LNCaP clone FGC (cell line): Measurements from ENCODE around the gene KRTAP12-3.

Experiments
- DNase-seq: peaks from one replicate; pipeline ENCODE4 v3.0.0-alpha.2; 2011; ENCODE audit warnings: low read depth
- H3K4me3 ChIP-seq: 2 replicates; pipeline ENCODE4 v1.5.1; 2011; ENCODE audit warnings: mild to moderate bottlenecking, low read depth, low read length, control low read depth
- TF ChIP-seq, protein P1 (sequence below): IDR thresholded peaks from 2 replicates; pipeline ENCODE4 v1.5.1; 2012; ENCODE audit warnings: mild to moderate bottlenecking; ENCODE audit not compliant: control insufficient read depth, insufficient read depth; ENCODE audit errors: extremely low read depth

Gene KRTAP12-3

DNA sequence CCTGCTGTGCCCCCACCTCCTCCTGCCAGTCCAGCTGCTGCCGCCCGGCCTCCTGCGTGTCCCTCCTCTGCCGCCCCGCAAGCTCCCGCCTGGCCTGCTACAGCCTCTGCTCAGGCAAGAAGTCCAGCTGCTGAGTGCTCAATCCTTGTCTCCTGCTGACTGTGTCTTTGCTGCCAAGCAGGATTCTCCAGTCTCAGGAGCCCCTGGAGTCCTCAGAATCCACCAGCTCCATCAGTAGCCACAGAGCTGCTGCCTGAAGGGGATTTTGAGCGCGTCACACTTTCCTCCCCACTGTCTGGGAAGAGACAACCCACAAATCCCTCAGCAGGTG, 10.5 kb upstream of the KRTAP12-3 start:
- no peak overlapping the region for H3K4me3 ChIP-seq
- no peak for DNase-seq
- TF ChIP-seq, protein P1, sequence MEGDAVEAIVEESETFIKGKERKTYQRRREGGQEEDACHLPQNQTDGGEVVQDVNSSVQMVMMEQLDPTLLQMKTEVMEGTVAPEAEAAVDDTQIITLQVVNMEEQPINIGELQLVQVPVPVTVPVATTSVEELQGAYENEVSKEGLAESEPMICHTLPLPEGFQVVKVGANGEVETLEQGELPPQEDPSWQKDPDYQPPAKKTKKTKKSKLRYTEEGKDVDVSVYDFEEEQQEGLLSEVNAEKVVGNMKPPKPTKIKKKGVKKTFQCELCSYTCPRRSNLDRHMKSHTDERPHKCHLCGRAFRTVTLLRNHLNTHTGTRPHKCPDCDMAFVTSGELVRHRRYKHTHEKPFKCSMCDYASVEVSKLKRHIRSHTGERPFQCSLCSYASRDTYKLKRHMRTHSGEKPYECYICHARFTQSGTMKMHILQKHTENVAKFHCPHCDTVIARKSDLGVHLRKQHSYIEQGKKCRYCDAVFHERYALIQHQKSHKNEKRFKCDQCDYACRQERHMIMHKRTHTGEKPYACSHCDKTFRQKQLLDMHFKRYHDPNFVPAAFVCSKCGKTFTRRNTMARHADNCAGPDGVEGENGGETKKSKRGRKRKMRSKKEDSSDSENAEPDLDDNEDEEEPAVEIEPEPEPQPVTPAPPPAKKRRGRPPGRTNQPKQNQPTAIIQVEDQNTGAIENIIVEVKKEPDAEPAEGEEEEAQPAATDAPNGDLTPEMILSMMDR, result no peak

DNA sequence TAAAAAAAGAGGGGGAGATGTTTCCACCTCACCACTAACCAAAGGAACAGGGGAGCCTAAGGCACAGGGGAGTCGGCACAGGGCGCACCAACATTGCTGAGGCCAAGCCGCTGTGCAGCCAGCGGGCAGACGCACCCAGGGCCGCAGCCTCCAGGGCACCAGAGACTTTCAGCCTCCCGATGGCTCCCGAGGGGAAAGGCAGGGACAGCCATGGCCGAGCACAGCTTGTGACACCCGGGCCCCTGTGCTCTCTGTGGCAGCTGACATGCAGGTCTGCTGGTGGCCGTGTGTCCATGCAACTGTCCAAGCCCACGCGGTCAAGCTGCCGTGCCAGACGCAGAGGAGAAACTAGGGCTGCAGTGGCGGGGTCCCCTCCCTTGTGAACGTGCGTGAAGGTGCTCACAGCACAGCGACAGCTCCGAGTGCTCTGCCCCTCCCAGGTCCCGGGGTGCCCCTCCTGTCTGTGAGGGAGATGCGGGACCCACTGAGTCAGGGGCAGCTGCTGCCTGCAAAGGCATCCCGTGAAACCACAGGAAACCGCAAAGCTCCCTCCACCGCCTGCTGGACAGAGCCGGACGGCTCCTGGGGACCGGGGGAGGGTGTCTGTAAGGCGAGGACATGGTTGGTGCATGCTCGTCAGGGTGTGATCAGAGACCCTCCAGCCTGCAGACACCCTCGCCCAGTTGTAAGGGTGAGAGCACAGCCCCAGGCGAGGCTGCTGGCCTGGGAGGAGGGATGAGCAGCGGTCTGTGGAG, 9.0 kb upstream of the KRTAP12-3 start:
- H3K4me3 ChIP-seq, result no peak overlapping the region
- TF ChIP-seq, protein P1, result no peak
- DNase-seq, result no peak

DNA sequence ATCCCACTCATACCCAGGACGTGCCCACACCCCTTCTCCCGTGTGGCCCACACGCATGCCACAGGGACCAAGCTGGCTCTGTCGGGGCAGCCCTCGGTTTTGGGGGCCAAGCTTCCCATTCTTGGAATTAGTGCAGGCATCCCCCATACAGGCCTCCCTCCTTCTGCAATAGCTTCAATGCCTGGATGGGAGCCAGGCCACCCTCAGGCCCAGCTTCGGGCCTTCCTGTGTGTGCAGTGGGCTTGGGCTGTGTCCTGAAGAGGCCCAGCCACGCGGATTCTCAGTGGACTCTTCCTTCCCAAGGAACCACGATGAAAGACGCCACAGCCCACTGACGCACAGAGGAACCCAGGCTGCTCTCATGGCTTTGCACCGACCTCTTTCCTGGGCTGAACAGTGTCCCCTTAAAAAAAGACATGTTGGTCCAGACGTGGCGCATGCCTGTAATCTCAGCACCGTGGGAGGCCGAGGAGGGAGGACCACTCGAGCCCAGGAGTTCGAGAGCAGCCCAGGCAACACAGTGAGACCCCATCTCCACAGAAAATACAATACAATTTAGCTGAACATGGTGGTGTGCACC, 8.1 kb upstream of the KRTAP12-3 start:
- TF ChIP-seq, protein P1, result no peak

DNA sequence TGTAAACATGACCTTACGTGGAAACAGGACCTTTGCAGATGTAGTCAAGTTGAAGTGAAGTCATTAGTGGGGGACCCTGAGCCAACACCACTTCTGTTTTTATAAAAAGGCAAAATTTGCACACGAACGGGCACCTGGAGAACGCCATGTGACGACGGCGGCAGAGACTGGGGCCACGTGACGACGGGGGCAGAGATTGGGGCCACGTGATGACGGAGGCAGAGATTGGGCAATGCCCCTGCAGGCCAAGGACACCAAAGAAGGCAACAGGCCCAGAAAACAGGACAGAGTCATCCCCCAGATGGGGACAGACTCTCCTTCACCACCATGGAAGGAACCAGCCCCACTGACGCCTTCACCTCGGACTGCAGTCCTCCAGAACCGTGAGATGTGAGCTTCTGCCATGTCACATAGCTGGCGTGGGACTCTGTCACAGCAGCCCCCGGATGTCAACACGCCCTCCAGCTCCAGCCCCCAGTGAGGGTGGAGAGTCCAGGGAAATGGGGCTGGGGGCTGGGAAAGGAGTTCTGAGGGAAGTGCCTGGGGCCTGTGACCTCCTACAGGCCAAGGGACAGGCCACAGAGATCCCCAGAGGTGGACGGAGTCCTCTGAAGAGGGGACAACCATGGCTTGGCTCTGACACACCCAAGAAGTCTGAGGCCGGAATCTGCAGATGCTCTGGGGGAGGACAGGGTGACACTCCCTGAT, 7.3 kb upstream of the KRTAP12-3 start:
- TF ChIP-seq, protein P1, result no peak
- DNase-seq, result no peak
- no peak overlapping the region for H3K4me3 ChIP-seq

More for the DNA sequence above, 8.1 kb upstream of the KRTAP12-3 start:
- no peak overlapping the region for H3K4me3 ChIP-seq
- DNase-seq, result no peak

DNA sequence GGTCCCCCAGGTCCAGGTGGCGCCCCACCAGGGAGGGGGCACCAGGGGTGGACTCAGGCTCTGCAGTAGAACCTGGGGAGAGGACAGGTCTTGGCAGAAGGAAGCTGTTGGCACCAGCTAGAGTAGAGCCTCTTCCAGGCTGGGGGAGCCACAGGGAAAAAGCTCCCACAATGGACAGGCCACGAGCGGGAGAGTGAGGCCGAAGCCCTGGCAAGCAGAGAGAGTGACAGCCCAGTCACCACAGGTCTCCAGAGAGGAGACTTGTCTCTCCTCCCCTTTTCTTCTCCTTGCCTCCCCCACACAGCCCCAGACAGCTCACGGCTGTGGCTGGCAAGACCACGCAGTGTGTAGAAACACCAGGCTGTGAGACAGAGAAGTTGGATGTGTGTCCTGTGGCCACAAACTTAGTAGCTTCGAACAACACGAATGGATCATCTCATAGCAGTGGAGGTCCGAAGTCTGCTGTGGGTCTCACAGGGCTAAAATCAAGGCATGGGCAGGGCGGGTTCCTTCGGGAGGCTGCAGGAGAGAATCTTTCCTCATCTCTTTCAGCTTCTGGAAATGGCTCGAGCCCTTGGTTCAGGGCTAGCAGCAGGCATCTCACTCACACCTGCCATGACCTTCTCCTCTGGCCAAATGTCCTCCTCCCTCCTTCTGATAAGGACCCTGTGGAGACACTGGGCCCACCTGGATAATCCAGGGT, 6.6 kb upstream of the KRTAP12-3 start:
- TF ChIP-seq, protein P1, result no peak
- no peak for DNase-seq
- no peak overlapping the region for H3K4me3 ChIP-seq

DNA sequence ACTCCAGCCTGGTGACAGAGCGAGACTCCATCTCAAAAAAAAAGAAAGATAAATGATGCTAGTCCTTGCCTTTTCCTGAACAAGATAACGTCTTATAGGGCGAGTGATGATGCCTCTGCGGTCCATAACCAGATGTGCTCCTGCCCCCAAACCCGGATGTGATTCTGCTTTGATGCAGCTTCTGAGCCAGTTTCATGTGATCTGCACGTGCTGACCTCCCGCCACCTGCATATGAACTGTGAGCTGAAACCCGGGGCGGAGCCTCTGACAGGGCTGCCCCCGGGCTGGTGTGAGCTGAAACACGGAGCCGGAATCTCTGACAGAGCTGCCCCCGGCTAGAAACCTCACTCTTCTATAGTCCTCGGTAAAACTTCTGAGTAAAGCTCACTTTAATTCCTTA, 4.6 kb upstream of the KRTAP12-3 start:
- TF ChIP-seq, protein P1, result no peak
- no peak for DNase-seq
- H3K4me3 ChIP-seq, result no peak overlapping the region
